Right ventricle myocardium superior (tissue), 1 donor: ENCODE measurements around the gene PPP1R18. TPM values are rescaled to one million over a fixed set of nuclear protein-coding genes. Genes with fewer than 3 reads are reported as not detected.
"Not testable (repeated sequence)": the region's sequence is repeated elsewhere in the genome, so short reads cannot be mapped to it uniquely, and the experiment has no call there.

Experiments used
- ATAC-seq: fragments of 200-7000 bp; cut with Tn5 transposase; one replicate; pipeline ENCODE4 v1.9.1; 2020; ENCODE audit warnings: mild to moderate bottlenecking; ENCODE audit not compliant: poor library complexity
- DNase-seq: peaks from one replicate; pipeline ENCODE4 v3.0.0-alpha.2; 2020
- intact Hi-C: fragments of 100-400 bp; cut with DNase I; formaldehyde crosslinking; loops from one replicate; pipeline ENCODE4 v1.11.2; 2022
- total RNA-seq: library from RNA; stranded (reverse); fragmentation: NEBNext Ultra II Directional; extraction: Animal tissue kit (Norgen Biotek cat#: 25700); gene quantifications from one replicate; pipeline ENCODE4 v1.2.1, GENCODE V29; 2021
- donor health status: DM: no; HTN: yes; CAD: no; lungs with severe emphysema.

Gene PPP1R18
- total RNA-seq, 1 donor from 2014 or later, result 13.4 TPM

DNA sequence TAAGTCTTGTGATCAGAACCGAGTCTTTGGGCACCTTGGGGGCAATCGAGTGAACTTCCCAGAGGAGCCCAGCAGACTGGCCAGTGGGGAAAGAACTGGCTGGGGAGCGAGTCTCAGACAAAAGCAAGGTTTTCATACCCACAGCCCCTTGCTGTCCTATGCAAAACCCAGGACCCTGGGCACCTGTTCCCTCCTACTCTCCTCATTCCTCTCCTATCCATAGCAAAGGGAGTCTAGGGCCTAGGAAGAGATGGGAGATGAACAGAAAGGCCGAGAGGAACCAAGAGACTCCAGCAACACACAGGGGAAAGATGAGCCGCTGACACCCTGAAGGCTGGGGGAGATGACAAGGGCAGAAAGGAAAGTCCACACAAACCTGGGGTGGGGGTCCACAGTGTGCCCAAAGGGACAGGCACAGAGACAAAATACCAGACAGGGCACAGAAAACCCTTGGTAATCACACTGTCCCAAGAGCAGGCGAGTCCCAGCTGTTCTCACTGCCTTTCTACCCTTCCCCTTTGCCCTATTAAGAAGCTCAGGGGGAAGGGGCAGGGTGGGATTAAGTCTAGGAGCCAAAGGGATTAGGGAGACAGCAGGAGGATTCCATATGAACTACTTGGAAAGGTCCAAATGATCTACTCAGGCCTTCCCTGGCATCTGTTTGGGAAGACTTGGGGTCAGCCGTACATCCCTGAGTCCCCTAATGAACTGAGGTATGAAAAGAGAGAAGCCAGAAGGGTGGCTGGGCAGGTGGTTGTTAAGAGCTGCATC, 6.5 kb downstream of the PPP1R18 start:
- no peak for ATAC-seq
- intact Hi-C loops, result loop anchor here (2.0 to 10.0 kb wide), 2 partner anchors 43 to 205 kb away; partner anchors contain the start of gene DDR1
- DNase-seq, result no peak

DNA sequence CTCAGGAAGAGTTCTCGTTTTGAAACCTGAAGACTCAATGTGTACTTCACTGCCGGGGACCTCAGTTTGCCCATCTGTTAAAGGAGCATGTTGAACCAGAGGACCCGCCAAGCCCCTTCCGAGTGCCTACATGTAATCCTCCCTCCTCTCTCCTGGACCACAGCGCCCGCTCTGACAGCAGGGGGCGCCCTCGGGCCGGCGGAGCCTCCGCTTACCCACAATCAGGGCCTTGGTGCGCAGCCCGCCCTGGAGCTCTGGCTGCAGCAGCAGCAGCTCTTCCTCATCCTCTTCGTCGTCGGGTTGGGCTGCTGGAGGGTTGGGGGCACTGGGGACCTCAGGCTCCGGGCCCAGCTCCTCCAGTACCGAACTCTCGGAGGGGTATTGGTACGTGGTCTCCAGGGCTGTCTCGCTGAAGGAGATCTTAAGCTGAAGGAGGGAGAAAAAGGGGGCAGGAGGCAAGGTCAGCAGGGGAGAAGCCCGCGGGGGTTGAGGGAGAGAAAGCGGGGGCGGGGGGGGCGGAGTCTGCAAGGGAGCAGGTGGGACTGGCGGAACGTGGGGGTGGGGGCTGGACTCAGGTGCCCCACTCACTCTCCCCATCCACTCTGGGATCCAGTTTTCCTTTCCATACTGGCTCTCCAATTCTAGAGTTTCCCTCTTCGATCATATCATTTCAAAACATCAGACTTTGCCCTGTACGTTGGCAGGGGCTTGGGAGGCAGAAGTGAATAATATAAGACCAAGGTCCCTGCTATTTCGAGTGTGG, 7.3 kb downstream of the PPP1R18 start:
- peak; percentile 87 for ATAC-seq
- intact Hi-C loops, result loop anchor here (2.0 to 10.0 kb wide), 2 partner anchors 44 to 206 kb away; partner anchors contain the start of gene DDR1
- peak; percentile 92 for DNase-seq

DNA sequence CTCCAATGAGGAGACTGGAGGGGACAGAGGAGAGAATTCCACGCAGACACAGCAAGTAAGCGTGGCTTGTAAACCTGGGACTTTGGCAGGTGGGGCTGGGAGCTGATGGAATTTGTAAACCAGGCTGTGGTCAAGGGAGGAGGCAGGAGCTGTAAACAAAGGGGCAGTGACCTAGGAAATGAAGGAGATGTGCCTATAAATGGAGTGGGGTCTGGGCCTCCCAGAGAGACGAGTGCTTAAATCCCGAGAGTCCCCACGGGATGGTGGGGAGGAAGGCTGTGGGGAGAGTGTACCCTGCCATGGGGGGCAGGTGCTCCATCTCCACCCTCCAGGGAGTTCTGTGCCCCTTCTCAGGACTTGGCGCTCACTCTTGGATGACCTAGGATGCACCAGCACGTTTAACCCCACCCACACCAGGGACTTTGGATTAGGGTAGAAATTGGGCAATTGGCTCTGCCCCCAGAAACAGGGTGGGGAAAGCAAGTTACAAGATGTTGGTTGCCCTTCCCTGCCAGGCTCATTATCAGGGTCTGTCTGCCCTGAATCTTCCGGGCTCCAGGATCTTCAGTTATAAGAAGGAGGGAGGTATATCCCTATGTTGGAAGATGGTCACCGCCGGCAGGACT, 9.7 kb downstream of the PPP1R18 start:
- no peak for ATAC-seq
- no peak for DNase-seq
- intact Hi-C loops, result loop anchor here (10.0 kb wide), 1 partner anchor 208 kb away; the partner anchor contains the start of gene DDR1

DNA sequence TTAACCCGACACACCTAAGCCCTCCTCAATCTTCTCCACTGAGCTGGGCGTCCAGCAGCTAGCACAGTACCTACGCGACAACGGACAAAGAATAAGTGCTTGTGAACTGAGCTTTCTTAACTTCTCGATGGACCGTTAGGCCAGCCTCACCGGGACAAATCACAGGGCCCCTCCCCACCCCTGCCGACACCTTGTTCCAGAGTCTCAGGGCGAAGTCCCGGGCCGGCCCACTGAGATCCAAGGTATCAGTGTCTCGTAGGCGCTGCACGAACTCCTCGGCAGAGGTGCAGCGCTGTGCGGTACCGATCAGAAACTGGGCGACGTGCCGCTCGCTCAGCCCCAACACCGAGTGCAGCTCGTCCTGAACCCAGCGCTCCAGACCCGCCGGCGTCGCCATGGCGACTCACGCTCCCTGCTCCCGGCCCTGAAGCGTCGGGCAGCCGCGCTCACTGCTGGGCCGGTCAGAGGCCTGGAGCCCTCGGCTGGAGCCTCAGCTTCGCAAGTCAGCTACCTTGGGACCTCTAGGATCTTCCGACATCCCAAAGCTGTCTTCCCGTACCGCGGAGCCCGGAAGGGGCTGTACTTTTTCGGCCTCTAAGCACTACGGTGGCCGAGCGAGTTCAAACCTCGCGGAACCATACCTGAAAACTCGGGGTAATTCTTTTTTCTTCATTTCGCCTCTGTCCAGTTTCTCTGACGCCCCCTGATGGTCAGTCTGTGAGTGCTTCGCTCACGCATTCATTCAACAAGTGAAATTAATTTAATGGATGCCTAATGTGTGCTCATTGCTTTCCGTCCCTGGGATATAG, 13.8 kb downstream of the PPP1R18 start, which contains the start of gene DHX16:
TSS of gene DHX16 (minus strand) at position 562 of the 809 bp plus-strand sequence. CDS start at position 397, 165 bp downstream.
- peak; percentile 98 for DNase-seq
- peak; percentile 95 for ATAC-seq
- intact Hi-C loops, result loop anchor here (10.0 kb wide), 1 partner anchor 212 kb away; the partner anchor contains the start of gene DDR1

DNA sequence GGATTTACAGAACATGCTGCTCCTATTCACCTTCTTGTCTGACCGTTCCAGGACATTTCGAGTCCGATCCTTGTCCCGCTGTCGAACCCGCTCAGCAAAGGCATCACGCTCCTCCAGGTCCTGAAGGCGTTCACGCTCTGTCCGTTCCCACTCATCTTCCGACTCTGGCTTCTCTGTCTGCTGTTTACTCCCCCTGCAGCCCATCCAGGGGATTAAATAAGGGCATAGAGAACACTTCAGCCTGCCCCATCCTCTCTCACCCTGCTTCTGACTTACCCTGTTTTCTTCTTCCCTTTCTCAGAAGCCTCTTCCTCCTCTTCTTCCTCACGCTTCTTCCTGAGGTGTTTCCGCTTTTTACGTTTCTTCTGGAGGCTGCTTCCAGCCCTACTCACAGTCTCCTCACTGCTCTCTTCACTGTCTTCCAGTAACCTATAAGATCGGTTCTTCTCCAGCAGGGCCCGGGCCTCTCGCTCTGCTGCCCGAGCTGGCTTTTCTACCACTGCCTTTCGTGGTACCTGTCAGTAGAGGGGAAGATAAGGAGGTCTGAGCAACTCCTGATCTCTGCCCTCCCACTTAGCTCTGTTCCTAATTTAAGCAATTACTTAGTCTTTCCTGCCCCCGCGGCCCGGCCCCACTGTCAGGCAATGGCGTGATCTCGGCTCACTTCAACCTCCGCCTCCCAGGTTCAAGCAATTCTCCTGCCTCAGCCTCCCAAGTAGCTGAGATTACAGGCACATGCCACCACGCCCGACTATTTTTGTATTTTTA, 15.5 kb downstream of the PPP1R18 start:
- ATAC-seq, result no peak
- intact Hi-C loops, result loop anchor here (10.0 kb wide), 1 partner anchor 214 kb away; the partner anchor contains the start of gene DDR1
- no peak for DNase-seq

DNA sequence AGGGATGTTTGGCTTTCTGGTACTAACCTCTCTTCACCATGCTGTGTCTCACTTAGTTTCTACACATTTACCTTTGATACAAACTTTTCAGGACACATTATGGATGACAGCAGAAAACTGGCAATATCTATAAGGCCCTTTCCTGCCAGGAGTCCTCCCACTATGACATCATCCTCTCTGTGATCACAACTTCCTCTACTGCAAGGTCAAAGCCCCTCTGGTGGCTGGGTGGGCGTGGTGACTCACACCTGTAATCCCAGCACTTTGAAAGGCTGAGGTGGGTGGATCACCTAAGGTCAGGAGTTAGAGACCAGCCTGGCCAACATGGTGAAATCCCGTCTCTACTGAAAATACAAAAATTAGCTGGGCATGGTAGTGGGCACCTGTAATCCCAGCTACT, 20.1 kb downstream of the PPP1R18 start:
- ATAC-seq, intact Hi-C loops, DNase-seq: not testable (repeated sequence)

DNA sequence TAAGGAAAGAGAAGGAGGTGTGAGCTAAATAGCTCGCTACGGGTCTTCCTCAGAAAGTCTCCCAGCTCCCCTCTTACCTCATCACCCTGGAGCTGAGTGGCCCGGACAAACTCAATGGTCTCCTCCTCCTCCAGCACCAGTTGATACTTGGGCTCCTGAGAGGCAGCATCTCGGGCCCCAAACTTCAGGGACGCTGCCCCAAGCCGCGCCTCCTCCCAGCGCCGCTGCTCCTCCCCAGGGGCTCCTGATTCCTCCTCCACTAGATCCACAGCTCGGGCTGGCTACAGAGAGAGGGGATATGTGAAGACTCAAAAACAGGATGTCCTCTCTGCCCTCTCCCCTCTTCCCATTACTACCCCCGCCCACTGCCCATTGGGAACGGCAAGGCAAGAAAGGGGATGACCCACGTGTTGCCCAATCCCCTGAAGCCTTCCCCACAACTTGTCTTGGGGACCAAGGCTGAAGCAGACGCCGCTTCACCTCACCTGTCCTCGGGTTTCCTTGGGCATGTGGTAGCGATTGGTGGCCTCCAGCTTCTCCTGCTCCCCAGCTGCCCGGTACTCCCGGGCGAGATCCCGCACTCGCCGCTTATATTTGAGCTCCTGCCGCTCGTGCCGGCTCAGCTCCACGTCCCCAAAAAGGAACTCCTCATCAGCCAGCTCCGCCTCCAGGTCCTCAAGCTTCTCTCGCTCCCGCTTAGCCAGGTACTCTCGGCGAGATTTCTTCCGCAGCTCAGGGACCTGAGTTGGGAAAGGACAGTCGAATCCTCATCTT, 21.3 kb downstream of the PPP1R18 start:
- DNase-seq, result no peak
- ATAC-seq, result no peak
- intact Hi-C loops, result no loop called here

DNA sequence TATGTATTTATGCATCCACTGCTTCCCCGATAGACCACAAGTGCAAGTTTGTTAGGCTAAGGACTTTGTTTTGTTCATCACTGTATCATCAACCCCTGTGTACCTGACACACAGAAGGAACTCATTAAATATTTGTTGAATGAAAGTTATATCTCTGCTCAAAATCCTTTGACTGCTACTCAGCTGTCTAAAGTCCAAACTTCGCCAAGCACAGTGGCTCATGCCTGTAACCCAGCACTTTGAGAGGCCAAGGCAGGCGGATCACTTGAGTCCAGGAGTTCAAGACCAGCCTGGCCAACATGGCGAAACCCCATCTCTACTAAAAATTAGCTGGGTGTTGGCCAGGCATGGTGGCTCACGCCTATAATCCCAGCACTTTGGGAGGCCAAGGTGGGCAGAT, 28.5 kb downstream of the PPP1R18 start:
- intact Hi-C loops, ATAC-seq, DNase-seq: not testable (repeated sequence)

DNA sequence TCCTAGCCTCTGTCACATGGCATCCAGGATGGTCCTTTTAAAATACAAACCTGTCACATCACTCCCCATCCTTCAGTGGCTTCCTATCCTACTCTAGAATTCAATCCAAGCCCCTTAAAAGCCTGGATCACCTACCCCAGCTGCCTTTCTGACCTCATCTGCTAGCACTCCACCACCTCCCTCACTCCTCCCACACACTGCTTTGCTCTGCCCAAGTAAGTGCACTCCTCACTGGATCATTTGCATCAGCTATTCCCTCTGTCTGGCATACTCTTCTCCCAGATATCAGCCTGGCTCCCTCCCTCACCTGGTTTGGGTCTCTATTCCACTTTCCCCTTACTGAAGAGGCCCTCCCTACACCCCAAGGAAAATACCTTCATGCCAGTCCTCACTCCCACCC, 29.0 kb downstream of the PPP1R18 start:
- ATAC-seq (no peak), DNase-seq (no peak)
- intact Hi-C loops, result no loop called here

DNA sequence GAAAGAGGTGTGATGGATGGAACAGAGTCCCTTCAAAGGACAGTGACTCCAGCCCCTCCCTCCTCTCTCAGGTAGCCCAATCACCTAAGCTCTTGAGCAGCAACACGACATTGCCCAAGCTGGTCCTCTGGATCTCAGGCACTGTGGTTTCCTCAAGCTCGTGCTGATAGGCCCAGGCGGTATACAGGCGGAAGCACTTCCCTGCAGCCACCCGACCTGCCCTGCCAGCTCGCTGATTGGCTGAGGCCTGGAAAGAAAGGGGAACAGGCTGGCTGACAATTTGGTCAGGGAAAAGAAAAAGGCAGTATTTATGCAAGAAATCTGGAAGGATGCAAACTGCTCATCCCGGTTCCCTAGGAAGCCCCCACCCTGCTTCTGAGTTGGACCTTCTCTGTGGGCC, 29.9 kb downstream of the PPP1R18 start:
- intact Hi-C loops, result no loop called here
- DNase-seq, result no peak
- ATAC-seq, result no peak

DNA sequence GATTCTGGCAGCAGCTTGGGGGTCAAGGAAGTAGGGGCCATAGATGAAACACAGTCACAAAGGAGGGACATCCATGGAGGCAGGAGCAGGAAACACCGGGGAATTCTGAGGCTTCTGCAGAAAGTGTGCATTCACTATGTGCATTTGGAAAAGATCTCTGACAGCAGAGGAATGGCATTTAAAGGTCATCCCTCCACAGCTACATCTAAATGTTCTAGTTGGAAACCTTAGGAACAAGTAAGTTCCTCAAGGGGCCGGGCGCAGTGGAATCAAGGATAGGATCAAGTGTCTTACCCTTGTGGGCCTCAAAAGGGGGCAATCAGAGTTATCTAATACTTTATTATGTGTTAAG, 30.7 kb downstream of the PPP1R18 start:
- ATAC-seq, result no peak
- intact Hi-C loops, result no loop called here
- DNase-seq, result no peak

DNA sequence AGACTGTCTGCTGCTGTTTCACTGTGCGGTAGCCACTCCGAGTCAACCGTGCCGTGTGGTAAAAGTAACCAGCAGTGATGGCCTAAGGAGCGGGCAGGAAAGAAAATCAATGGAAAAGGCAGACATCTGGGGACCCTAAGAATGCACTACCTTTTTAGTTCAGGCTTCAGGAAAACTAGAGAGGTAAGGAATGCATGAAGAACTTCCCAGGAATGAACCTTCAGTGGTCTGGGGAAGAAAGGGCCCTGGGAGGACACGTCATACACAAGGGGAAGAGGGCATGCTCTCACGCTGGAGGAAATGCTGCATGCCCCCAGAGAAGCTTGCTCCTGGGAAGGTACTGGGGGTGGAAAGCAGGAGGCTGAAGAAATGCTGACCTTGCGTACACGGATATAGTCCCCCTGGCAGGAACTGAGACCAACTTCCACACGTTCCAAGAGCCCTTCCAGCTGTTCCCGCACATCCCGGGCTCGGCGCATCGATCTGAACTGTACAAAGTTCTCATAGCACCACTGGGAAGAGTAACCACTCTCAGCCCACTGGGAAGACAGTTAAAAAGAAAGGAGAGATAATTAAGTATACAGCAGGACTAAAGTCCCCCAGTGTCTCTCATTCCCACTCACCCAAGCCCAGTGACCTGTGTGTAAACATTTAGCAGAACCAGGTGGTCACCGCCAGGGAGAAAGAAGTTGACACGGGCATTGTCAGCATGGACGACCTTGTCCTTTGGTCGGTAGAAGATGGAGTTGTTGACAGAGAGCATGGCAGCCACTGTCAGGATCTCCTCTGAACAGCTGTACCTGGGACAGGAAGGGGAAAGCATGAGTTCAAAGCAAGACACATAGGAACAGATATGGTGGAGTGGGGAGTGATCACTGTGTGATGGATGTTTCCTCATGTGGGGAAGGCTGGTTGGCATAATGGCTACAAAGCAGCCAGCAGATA, 31.4 kb downstream of the PPP1R18 start:
- ATAC-seq, result no peak
- no peak for DNase-seq
- intact Hi-C loops, result no loop called here

DNA sequence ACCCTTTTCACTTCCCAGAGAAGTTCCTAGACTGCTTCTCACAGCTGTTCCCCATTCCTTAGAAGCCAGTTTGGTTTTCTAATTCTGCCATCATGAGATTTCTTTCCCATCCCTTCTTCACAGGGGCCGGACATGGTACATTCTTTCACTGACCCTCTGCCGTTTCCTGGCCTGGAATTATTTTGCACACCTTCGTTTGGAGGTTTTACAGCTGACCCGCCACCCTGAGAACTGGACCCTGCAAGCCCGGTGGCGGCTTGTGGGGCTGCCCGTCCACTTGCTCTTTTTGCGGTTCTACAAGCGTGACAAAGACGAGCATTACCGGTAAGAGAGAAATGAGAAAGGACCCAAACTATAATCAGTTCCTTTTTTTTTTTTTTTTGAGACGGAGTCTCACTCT, 35.3 kb downstream of the PPP1R18 start:
- ATAC-seq (no peak), DNase-seq (no peak)
- intact Hi-C loops, result no loop called here

DNA sequence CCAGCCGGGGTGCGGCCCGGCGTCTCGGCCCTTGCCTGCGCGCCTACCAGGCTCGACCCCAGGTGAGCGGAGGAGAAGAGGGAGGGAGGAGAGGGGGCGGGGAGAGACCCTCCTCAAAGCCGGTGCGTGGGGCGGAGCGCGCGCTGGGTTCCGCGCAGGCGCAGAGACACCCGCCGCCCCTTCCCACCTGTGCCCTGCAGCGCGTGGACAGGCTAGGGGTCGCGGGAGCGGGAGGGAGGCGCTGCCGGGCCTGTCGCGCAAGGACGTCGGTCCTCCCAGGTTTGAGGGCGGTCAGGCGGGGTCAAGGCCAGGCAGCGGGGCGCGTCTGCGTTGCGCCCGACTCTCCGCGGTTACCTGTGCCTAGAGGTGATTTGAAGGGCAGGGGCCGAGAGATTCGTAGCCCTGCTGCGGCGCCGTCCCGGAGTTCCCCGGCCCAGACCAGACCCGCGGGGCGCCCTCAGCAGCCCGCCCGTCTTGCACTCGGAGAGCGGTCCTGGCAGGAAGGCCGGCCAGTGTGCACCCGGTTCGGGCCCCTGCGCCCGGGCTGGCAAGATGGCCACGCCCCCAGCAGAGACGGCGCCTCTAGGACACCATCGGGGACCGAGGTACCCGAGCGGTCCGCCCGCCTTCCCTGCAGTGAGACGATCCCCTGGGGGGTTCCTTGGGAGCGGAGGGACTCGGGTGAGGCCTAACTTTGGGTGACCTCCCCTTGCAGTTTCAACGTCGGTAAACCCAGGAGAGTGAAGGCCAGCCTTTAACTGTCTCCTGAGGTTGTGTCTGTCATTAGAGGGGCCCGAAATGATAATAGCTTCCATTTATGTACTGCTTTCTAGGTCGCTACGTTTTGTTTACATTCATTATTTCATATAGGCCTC, 39.0 kb downstream of the PPP1R18 start:
- DNase-seq (peak; percentile 86), ATAC-seq (peak; percentile 89)
- intact Hi-C loops, result no loop called here
